ENCODE results near the gene CTSH.

CTSH gene, protein sequence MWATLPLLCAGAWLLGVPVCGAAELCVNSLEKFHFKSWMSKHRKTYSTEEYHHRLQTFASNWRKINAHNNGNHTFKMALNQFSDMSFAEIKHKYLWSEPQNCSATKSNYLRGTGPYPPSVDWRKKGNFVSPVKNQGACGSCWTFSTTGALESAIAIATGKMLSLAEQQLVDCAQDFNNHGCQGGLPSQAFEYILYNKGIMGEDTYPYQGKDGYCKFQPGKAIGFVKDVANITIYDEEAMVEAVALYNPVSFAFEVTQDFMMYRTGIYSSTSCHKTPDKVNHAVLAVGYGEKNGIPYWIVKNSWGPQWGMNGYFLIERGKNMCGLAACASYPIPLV

DNA sequence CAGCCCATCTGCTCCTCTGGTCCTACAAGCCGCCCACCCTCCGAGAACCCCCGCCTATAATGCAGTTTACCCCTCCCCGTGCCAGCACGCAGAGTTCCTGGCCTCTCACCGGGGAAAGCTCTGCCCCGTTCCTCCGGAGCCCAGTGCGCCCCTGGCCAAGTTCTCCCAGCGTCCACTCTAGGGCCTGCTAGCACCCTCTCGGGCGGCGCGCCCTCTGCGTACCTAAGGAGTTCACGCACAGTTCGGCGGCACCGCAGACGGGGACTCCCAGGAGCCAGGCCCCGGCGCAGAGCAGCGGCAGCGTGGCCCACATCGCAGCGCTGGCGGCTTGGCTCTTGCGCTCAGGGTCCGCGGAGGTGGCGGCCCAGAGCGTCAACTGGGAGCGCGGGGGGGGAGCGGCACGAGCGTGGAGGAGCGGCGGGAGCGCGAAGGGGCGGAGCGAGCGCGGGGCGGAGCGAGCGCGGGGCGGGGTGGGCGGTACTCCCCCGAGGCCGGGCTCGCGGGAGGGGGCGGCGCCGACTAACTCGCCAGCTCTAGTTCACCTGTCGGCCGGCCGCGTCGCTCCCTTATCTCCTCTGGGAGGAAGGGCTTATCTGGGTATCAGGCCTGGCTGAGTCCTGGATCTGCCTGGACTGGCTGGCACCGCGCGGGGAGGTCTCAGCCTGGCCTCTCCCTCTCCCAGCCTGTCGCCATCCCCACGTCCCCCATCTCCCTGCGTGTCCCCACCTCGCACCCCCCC is at the start of gene CTSH:
Gene CTSH, minus strand, starts transcription at position 378 of the 739 bp plus-strand sequence. Its CDS starts 65 bp downstream, at position 313.
- no peaks in the 10 kb centered on the region for H3K9me3 ChIP-seq (ENCODE audit: low read length)

DNA sequence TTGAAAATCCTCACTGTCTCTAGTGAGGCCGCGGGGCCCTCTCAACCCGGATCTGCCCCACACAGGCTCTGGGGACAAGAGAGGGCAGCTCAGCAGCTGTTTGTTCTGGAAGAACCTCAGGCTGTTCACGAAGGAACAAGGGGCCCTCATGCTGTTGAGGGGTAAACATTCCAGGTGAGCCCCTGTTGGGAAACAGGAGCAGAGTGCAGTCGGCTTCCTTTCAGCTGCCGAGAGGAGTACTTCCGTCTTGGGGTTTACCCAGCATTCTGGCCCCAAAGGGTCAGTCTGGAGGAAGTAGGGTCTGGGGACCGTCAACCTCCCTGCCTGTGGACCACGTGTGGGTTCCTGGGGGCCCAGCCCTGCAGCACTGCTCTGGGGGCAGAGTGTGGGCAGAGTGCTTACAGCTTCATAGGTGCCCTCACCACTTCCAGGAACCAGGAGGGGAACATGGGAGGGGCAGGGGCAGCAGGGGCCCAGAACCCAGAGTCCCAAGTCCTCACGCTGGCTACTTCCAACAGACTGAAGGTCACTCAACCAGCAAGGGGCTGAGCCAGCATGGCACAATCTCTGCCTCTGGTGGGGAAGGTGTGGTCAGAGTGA is 49.2 kb upstream of the CTSH start:
- H3K9me3 ChIP-seq (ENCODE audit: low read length), result no peaks in the 10 kb centered on the region

More for the DNA sequence above, at the start of gene CTSH:
- H3K27me3 ChIP-seq (ENCODE audit: insufficient read depth, low read length), result peaks cover 27% of the 10 kb centered on the region
- no peaks in the 10 kb centered on the region for H3K36me3 ChIP-seq (ENCODE audit: insufficient read depth, low read length)
- H3K4me1 ChIP-seq (ENCODE audit: insufficient read depth, low read length), result peaks cover 6% of the 10 kb centered on the region
- H3K4me3 ChIP-seq (ENCODE audit: low read length), result peak within 1 kb of the TSS; percentile 49
- H2AFZ ChIP-seq (ENCODE audit: low read depth, low read length), result peak within 1 kb of the TSS; percentile 93

DNA sequence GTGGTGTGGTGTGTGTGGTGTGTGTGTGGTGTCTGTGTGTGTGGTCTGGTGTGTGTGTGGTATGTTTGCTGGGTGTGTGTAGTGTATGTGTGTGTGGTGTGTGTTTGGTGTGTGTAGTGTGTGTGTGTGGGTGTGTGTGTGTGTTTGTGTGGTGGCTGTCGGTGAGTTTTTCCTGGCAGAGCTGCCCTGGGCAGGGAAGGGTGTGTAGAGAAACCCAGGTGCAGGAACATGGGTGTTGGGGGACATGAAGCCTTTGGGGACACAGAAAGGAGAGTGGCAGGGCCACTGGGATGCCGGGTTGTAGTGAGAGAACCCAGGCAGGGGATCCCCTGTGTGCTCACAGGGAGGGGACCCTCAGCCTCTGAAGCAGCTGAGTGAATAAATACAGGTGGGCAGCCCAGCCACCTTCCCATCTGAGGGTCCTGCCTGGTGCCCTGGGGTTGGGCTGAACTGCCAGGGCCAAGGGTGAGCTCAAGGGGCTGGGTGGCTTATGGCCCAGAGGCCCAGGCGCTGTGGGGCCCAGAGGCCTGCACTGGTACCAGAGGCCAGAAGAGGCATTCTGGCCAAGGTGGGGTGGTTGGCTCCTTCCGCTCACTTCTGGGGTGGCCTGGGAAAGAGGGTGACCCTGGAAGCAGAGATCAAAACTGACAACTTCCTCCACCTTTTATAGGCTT is 48.5 kb upstream of the CTSH start:
- no peak overlapping the region for H3K4me3 ChIP-seq (ENCODE audit: low read length)
- H3K36me3 ChIP-seq (ENCODE audit: insufficient read depth, low read length), result no peaks in the 10 kb centered on the region
- H3K9me3 ChIP-seq (ENCODE audit: low read length), result no peaks in the 10 kb centered on the region

More for the DNA sequence above, 49.2 kb upstream of the CTSH start:
- Histone ChIP-seq H3K4me3 (ENCODE audit: low read length) (no peak overlapping the region), H2AFZ (ENCODE audit: low read depth, low read length) (no peak overlapping the region), H3K4me1 (ENCODE audit: insufficient read depth, low read length) (peaks cover 5% of the 10 kb centered on the region), H3K27me3 (ENCODE audit: insufficient read depth, low read length) (peaks cover under 1% of the 10 kb centered on the region), H3K36me3 (ENCODE audit: insufficient read depth, low read length) (no peaks in the 10 kb centered on the region)

DNA sequence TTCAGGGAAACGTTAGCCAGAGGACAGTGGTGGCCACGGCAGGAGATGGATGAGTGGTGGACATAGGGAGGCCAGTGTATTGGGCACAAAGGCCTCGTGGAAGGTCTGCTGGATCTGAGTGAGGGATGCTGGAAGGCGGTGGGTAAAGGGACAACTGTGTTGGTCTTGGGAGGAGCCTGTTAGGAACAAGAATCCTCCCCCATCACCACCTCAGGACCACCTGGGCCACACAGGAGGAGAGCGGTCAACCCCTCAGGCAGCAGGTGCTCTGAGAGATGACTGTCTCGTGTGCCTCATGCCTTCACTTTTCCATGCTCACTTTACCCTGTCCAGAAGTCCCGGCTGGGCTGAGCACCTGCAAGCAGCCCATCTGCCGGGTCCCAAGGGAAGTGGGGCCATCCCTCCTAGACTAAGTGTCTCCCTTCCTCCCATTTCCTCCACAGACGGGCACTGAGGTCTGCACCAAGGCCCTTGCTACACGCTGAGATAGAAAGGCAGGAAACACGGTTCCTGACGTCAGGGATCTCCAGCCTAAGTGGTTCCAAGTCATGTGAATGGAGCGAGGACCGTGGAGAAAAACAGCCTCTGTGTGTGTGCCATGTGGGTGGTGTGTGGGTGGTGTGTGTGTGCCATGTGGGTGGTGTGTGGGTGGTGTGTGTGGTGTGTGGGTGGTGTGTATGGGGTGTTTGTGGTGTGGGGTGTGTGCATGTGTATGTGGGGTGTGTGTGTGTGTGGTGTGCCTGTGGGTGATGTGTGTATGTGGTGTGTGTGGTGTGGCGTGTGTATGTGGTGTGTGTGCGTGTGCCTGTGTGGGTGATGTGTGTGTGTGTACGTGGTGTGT is 47.8 kb upstream of the CTSH start:
- H3K27me3 ChIP-seq (ENCODE audit: insufficient read depth, low read length), result peaks cover 3% of the 10 kb centered on the region
- H2AFZ ChIP-seq (ENCODE audit: low read depth, low read length), result no peak overlapping the region
- H3K36me3 ChIP-seq (ENCODE audit: insufficient read depth, low read length), result no peaks in the 10 kb centered on the region
- no peaks in the 10 kb centered on the region for H3K9me3 ChIP-seq (ENCODE audit: low read length)
- H3K4me3 ChIP-seq (ENCODE audit: low read length), result no peak overlapping the region
- H3K4me1 ChIP-seq (ENCODE audit: insufficient read depth, low read length), result peaks cover 5% of the 10 kb centered on the region

More for the DNA sequence above, 48.5 kb upstream of the CTSH start:
- no peak overlapping the region for H2AFZ ChIP-seq (ENCODE audit: low read depth, low read length)
- peaks cover 5% of the 10 kb centered on the region for H3K4me1 ChIP-seq (ENCODE audit: insufficient read depth, low read length)
- H3K27me3 ChIP-seq (ENCODE audit: insufficient read depth, low read length), result peaks cover 3% of the 10 kb centered on the region

DNA sequence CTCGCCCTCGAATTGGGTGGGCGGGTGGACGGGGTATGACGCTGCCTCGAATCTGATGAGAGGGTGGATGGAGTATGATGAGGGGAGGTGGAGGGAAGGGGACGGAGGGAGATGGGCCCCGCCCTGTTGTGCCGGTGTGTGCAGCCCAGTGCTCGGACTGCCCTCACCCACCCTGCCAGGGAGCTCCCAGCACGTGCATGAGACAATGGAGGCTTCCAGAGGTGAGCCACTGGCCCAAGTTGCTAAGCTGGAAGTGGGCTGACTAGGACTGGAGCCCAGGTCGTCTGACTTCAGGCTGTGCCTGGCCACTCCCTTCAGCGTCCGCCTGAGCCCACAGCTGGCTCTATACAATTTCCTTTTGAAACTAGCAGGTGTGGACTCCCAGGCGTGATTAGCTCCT is 47.0 kb upstream of the CTSH start:
- H3K4me3 ChIP-seq (ENCODE audit: low read length), result no peak overlapping the region
- H3K9me3 ChIP-seq (ENCODE audit: low read length), result no peaks in the 10 kb centered on the region
- H3K27me3 ChIP-seq (ENCODE audit: insufficient read depth, low read length), result peaks cover 3% of the 10 kb centered on the region
- no peak overlapping the region for H2AFZ ChIP-seq (ENCODE audit: low read depth, low read length)
- H3K36me3 ChIP-seq (ENCODE audit: insufficient read depth, low read length), result no peaks in the 10 kb centered on the region
- H3K4me1 ChIP-seq (ENCODE audit: insufficient read depth, low read length), result peaks cover 2% of the 10 kb centered on the region

DNA sequence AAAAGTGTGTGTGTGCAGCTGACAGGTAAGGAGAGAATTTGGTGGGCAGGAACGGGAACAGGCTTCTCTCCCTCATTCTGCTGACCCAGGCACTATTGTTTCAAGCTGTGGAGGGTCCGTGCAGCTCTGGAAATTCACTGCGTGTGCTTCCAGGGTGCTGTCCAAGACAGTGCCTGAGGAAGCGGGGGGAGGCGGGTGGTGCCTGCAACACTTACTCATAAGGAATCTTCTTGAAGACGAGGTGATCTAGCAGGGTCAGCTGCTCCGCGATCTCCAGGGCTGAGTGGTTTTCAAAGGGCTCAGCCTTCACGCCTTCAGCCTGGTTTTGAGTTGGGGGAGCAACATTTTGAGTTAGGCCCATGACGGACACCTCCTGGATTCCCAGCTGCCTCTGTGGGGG is 46.6 kb upstream of the CTSH start:
- Histone ChIP-seq H3K4me1 (ENCODE audit: insufficient read depth, low read length) (no peaks in the 10 kb centered on the region), H3K9me3 (ENCODE audit: low read length) (no peaks in the 10 kb centered on the region), H3K36me3 (ENCODE audit: insufficient read depth, low read length) (no peaks in the 10 kb centered on the region), H3K4me3 (ENCODE audit: low read length) (no peak overlapping the region), H2AFZ (ENCODE audit: low read depth, low read length) (no peak overlapping the region), H3K27me3 (ENCODE audit: insufficient read depth, low read length) (peaks cover 3% of the 10 kb centered on the region)

DNA sequence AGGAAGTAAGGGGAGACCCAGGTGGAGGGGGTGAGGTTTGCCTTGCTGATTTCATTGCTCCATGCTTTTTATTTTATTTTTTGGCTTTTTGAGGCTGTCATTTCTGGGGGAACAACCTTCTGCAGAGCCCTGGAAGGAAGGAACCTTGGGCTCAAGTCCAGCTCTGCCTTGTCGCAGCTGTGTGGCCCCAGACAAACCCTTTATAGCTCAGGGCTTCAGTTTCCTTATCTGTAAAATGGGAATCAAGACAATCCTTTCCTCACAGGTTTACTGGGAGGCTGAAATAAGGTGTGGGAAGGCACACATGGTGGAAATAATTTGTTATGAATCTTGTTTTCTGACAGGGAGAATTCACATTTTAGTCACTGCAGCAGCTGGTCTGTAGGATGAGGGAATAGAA is 45.4 kb upstream of the CTSH start:
- Histone ChIP-seq H3K4me3 (ENCODE audit: low read length) (no peak overlapping the region), H3K9me3 (ENCODE audit: low read length) (no peaks in the 10 kb centered on the region), H3K36me3 (ENCODE audit: insufficient read depth, low read length) (no peaks in the 10 kb centered on the region), H3K27me3 (ENCODE audit: insufficient read depth, low read length) (peaks cover 3% of the 10 kb centered on the region), H2AFZ (ENCODE audit: low read depth, low read length) (no peak overlapping the region), H3K4me1 (ENCODE audit: insufficient read depth, low read length) (no peaks in the 10 kb centered on the region)

DNA sequence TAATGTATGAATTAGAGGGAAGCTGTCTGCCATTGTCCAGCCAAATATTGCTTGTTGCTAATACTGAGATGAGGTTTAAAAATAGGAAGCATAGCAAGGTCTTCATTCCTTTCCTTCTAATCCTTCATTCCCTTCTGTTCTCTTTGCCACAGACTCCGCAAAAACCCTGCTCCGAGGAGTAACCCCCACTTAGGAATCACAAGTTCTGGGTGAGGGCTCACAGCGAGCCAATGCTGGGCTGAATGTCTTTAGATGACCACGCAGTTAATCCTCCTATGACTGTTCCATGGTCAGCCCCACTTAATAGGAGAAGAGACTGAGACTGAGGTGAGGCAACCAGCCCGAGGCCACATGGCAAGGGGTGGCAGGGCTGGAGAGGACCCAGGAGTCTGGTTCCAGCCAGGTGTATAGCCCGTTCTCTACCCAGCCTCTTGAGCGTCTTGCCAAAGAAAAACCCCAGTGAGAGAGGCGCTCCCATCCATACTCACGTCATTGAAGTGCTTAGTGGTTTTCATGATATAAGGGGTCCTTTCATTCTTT is 44.9 kb upstream of the CTSH start:
- H3K4me3 ChIP-seq (ENCODE audit: low read length), result no peak overlapping the region
- H3K27me3 ChIP-seq (ENCODE audit: insufficient read depth, low read length), result peaks cover 3% of the 10 kb centered on the region
- H3K9me3 ChIP-seq (ENCODE audit: low read length), result no peaks in the 10 kb centered on the region
- H3K4me1 ChIP-seq (ENCODE audit: insufficient read depth, low read length), result no peaks in the 10 kb centered on the region
- H2AFZ ChIP-seq (ENCODE audit: low read depth, low read length), result no peak overlapping the region
- no peaks in the 10 kb centered on the region for H3K36me3 ChIP-seq (ENCODE audit: insufficient read depth, low read length)

DNA sequence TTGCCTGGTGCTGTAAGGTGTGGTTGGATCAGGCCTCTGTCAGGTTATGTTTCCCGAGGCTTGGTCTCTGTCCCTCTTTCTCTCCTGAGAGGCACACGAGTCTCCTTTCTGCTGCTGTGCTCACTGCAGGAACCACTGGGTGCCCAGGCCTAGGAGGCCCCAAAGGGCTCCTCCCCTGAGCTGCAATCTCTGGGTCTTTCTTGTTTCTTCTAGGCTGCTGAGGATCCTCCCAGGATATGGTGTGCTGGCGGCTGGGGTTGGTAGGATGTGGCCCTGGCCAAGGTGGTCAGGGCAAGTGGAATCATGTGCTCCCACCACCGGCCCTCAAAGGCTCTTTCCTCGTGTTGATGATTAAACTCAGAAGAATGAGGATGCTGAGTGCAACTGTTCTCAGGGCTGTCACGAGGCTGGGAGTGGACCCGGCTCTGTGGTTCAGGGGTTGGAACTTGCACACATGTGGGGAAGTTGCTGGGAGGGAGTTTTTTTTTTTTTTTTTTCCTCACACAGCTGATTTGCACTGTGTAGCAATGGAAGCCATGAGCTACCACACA is 43.6 kb upstream of the CTSH start:
- no peaks in the 10 kb centered on the region for H3K9me3 ChIP-seq (ENCODE audit: low read length)
- H2AFZ ChIP-seq (ENCODE audit: low read depth, low read length), result no peak overlapping the region
- no peaks in the 10 kb centered on the region for H3K4me1 ChIP-seq (ENCODE audit: insufficient read depth, low read length)
- peaks cover 3% of the 10 kb centered on the region for H3K27me3 ChIP-seq (ENCODE audit: insufficient read depth, low read length)
- no peaks in the 10 kb centered on the region for H3K36me3 ChIP-seq (ENCODE audit: insufficient read depth, low read length)
- no peak overlapping the region for H3K4me3 ChIP-seq (ENCODE audit: low read length)

GRCh38 chr15:78987556-78988360 is 42.9 kb upstream of the CTSH start:
- Histone ChIP-seq H2AFZ (ENCODE audit: low read depth, low read length) (no peak overlapping the region), H3K4me1 (ENCODE audit: insufficient read depth, low read length) (no peaks in the 10 kb centered on the region), H3K36me3 (ENCODE audit: insufficient read depth, low read length) (no peaks in the 10 kb centered on the region), H3K9me3 (ENCODE audit: low read length) (no peaks in the 10 kb centered on the region), H3K27me3 (ENCODE audit: insufficient read depth, low read length) (peaks cover 3% of the 10 kb centered on the region), H3K4me3 (ENCODE audit: low read length) (no peak overlapping the region)

- no peaks in the 10 kb centered on the region for H3K9me3 ChIP-seq (ENCODE audit: low read length)
- H3K36me3 ChIP-seq (ENCODE audit: insufficient read depth, low read length), result no peaks in the 10 kb centered on the region
- H2AFZ ChIP-seq (ENCODE audit: low read depth, low read length), result no peak overlapping the region
- H3K27me3 ChIP-seq (ENCODE audit: insufficient read depth, low read length), result peaks cover 3% of the 10 kb centered on the region
- no peaks in the 10 kb centered on the region for H3K4me1 ChIP-seq (ENCODE audit: insufficient read depth, low read length)
- no peak overlapping the region for H3K4me3 ChIP-seq (ENCODE audit: low read length)
Observed at GRCh38 chr15:78985859-78986475, 41.1 kb upstream of the CTSH start.

Measured in neuron (in vitro differentiated cells).